ENCODE results near the gene SLC27A5.

SLC27A5 gene

DNA sequence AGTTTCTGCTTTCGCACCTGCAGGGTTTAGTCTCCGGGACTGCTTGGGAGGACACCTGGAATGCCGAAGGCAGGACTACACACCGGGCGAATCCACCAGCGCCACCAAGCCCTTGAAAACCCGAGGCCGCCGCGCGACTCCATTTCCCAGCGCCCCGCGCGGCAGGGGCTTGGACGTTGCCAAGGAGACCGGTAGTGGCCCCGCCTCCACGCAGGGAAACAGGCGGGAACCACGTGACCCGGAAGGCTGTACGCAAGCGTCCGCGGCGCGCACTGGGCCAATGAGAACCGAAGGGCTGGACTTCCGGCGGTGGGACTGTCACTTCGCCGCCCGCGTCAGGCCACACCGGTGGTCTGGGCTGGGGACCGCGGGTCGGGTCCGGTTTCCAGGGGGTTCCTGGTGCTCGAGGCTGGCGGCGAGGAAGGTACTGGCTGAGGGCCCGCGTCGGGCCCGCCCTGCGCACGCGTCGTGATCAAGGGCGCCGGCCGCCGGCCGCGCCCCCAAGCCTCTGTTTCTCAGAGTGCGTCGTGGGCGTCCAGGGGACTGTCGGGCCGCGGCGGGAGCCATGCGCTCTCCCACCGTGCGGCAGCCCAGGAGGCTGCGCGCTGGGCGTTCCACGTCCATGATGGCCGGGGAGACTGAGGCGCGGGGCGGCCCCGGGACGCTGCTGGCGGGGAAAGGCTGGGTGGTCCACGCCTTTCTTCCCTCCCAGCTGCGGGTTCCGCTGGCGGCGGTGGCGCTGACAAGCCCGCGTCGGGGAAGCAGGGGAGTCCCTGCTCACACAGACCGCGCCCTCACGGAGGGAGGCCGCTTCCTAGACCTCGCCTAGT lies 44.8 kb downstream of the SLC27A5 start, which contains the start of gene ZNF324 (continued):
- TF ChIP-seq ZBTB11 (tag by site-specific recombination; conservative IDR thresholded peaks at IDR 0.05; ENCODE audit: low read depth) (peak; percentile 89), EGR2 (tag by site-specific recombination; IDR thresholded peaks at IDR 0.05; ENCODE audit: low read depth) (peak; percentile 49), KLF16 (tag by site-specific recombination; IDR thresholded peaks at IDR 0.05) (0 out of 2 replicates have a peak, but pooled peaks have one; percentile 54), YY1 (tag by site-specific recombination; IDR thresholded peaks at IDR 0.05) (peak; percentile 62; the same call in 1 of the 2 replicates), ZFP69B (tag by site-specific recombination; IDR thresholded peaks at IDR 0.05) (no peak), YY2 (tag by site-specific recombination; IDR thresholded peaks at IDR 0.05) (peak; percentile 66; the same call in 1 of the 2 replicates), GLIS1 (tag by site-specific recombination; IDR thresholded peaks at IDR 0.05) (peak; percentile 89), ZNF843 (tag by site-specific recombination; IDR thresholded peaks at IDR 0.05) (peak; percentile 49; the same call in 1 of the 2 replicates), ZBTB20 (tag by site-specific recombination; IDR thresholded peaks at IDR 0.05) (peak; percentile 63; the same call in 1 of the 2 replicates), ZBTB1 (tag by site-specific recombination; IDR thresholded peaks at IDR 0.05) (no peak), ZSCAN30 (tag by site-specific recombination; IDR thresholded peaks at IDR 0.05) (peak; percentile 45; the same call in 1 of the 2 replicates), ZNF202 (tag by site-specific recombination; IDR thresholded peaks at IDR 0.05; ENCODE audit: borderline replicate concordance) (no peak), ZNF24 (tag by site-specific recombination; IDR thresholded peaks at IDR 0.05) (0 out of 2 replicates have a peak, but pooled peaks have one; percentile 14), ZNF433 (tag by site-specific recombination; IDR thresholded peaks at IDR 0.05; ENCODE audit: low read depth) (no peak), ZNF560 (tag by site-specific recombination; IDR thresholded peaks at IDR 0.05; ENCODE audit: borderline replicate concordance) (no peak), ZNF645 (tag by site-specific recombination; IDR thresholded peaks at IDR 0.05) (no peak), ZNF660 (tag by site-specific recombination; IDR thresholded peaks at IDR 0.05) (peak; percentile 56; the same call in 1 of the 2 replicates), ZNF114 (tag by site-specific recombination; IDR thresholded peaks at IDR 0.05) (no peak), PBX3 (CRISPR knock-in tag; IDR thresholded peaks at IDR 0.05) (peak; percentile 92)
- TF ChIP-seq, protein P1, sequence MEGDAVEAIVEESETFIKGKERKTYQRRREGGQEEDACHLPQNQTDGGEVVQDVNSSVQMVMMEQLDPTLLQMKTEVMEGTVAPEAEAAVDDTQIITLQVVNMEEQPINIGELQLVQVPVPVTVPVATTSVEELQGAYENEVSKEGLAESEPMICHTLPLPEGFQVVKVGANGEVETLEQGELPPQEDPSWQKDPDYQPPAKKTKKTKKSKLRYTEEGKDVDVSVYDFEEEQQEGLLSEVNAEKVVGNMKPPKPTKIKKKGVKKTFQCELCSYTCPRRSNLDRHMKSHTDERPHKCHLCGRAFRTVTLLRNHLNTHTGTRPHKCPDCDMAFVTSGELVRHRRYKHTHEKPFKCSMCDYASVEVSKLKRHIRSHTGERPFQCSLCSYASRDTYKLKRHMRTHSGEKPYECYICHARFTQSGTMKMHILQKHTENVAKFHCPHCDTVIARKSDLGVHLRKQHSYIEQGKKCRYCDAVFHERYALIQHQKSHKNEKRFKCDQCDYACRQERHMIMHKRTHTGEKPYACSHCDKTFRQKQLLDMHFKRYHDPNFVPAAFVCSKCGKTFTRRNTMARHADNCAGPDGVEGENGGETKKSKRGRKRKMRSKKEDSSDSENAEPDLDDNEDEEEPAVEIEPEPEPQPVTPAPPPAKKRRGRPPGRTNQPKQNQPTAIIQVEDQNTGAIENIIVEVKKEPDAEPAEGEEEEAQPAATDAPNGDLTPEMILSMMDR (tag by site-specific recombination; IDR thresholded peaks at IDR 0.05): peak; percentile 49; the same call in 1 of the 2 replicates
- TF ChIP-seq, protein P2, sequence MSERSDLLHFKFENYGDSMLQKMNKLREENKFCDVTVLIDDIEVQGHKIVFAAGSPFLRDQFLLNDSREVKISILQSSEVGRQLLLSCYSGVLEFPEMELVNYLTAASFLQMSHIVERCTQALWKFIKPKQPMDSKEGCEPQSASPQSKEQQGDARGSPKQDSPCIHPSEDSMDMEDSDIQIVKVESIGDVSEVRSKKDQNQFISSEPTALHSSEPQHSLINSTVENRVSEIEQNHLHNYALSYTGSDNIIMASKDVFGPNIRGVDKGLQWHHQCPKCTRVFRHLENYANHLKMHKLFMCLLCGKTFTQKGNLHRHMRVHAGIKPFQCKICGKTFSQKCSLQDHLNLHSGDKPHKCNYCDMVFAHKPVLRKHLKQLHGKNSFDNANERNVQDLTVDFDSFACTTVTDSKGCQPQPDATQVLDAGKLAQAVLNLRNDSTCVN (tag by site-specific recombination; optimal IDR thresholded peaks at IDR 0.05): peak; percentile 84
- TF ChIP-seq, protein P3, sequence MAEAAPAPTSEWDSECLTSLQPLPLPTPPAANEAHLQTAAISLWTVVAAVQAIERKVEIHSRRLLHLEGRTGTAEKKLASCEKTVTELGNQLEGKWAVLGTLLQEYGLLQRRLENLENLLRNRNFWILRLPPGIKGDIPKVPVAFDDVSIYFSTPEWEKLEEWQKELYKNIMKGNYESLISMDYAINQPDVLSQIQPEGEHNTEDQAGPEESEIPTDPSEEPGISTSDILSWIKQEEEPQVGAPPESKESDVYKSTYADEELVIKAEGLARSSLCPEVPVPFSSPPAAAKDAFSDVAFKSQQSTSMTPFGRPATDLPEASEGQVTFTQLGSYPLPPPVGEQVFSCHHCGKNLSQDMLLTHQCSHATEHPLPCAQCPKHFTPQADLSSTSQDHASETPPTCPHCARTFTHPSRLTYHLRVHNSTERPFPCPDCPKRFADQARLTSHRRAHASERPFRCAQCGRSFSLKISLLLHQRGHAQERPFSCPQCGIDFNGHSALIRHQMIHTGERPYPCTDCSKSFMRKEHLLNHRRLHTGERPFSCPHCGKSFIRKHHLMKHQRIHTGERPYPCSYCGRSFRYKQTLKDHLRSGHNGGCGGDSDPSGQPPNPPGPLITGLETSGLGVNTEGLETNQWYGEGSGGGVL (tag by site-specific recombination; IDR thresholded peaks at IDR 0.05): peak; percentile 51; the same call in 1 of the 2 replicates
